HCT116 (cell line): Measurements from ENCODE around the gene ST6GALNAC4. TPM values are rescaled to one million over a fixed set of nuclear protein-coding genes. Genes with fewer than 3 reads are reported as not detected.

Experiments used
- ATAC-seq: fragments of 200-7000 bp; cut with Tn5 transposase; 2 replicates; pipeline ENCODE4 v1.9.1; 2020; ENCODE audit warnings: mild to moderate bottlenecking, moderate library complexity
- BruUV-seq: library from RNA; stranded (reverse); fragments of 400-500 nt; replicated peaks from 2 replicates; lab custom pipeline; 2021; lab: Mats Ljungman, UMichigan
- CTCF ChIA-PET: fragments of 300-600 bp; sonication (Branson Sonifier 250); formaldehyde crosslinking; loops from one replicate; lab custom pipeline; 2021; ENCODE audit warnings: antibody characterized with exemption; lab: Charles Lee
- POLR2A ChIA-PET: fragments of 300-600, 350-600 bp; sonication (Branson Sonifier 250); formaldehyde crosslinking; loops from one replicate; lab custom pipeline; 2021; ENCODE audit warnings: antibody characterized with exemption; lab: Charles Lee
- RAD21 ChIA-PET, 2 experiments: fragments of 300-600 bp; sonication (Branson Sonifier 250); formaldehyde crosslinking; loops; one replicate each; lab custom pipeline; 2023; ENCODE audit warnings: low total read pairs in 2 of 2; ENCODE audit not compliant: uncharacterized antibody in 2 of 2, unreplicated experiment in 2 of 2, low non-redundant PET in 1 of 2; lab: Charles Lee
- DNase-seq: peaks from one replicate; pipeline ENCODE4 v3.0.0-alpha.2; 2010; ENCODE audit warnings: low read depth, low spot score
- H2AFZ ChIP-seq: fragments of 200-600 bp; shearing (Covaris generic), sonication (generic); 2 replicates; pipeline ENCODE4 v1.6.1; 2017; ENCODE audit warnings: low read depth, mixed run types, mixed read lengths, antibody characterized with exemption, low read length; ENCODE audit not compliant: poor library complexity, severe bottlenecking
- H3K27ac ChIP-seq: 2 replicates; pipeline ENCODE4 v1.5.1; 2012; ENCODE audit warnings: low read depth, low read length
- H3K27me3 ChIP-seq: fragments of 200-600 bp; sonication (generic); 2 replicates; pipeline ENCODE4 v1.6.1; 2016; ENCODE audit warnings: mixed run types, low read length, mixed read lengths; ENCODE audit not compliant: insufficient read depth
- H3K36me3 ChIP-seq, 2 experiments: fragments of 200-500 bp in 1 of 2; fragments of 200-600 bp in 1 of 2; sonication (Bioruptor generic) in 1 of 2; sonication (generic) in 1 of 2; 2 replicates each; pipeline versions ENCODE4 v1.5.1 to v1.6.1; 2014 to 2016; ENCODE audit warnings: low read length in 2 of 2, inconsistent platforms in 1 of 2, mixed read lengths in 1 of 2, mixed run types in 1 of 2; ENCODE audit not compliant: insufficient read depth in 2 of 2, control insufficient read depth in 1 of 2
- H3K4me1 ChIP-seq, 2 experiments: fragments of 200-600 bp in 1 of 2; sonication (generic) in 1 of 2; 2 replicates each; pipeline versions ENCODE4 v1.5.1 to v1.6.1; 2012 to 2017; ENCODE audit warnings: low read length in 2 of 2, inconsistent platforms in 1 of 2, mild to moderate bottlenecking in 1 of 2, mixed read lengths in 1 of 2, mixed run types in 1 of 2, moderate library complexity in 1 of 2; ENCODE audit not compliant: insufficient read depth in 2 of 2, control insufficient read depth in 1 of 2
- H3K4me2 ChIP-seq: fragments of 200-600 bp; sonication (generic); 2 replicates; pipeline ENCODE4 v1.6.1; 2017; ENCODE audit warnings: mixed run types, low read length, mixed read lengths
- H3K4me3 ChIP-seq, 2 experiments: fragments of 200-600 bp in 1 of 2; sonication (generic) in 1 of 2; replicated peaks in 1 of 2; 2 replicates each; pipeline ENCODE4 v1.5.1; 2011 to 2016; ENCODE audit warnings: low read length in 2 of 2, control low read depth in 1 of 2, low read depth in 1 of 2, mild to moderate bottlenecking in 1 of 2, mixed read lengths in 1 of 2, mixed run types in 1 of 2
- H3K79me2 ChIP-seq: fragments of 200-600 bp; sonication (generic); 2 replicates; pipeline ENCODE4 v1.6.1; 2017; ENCODE audit warnings: mild to moderate bottlenecking, mixed run types, low read length, moderate library complexity, mixed read lengths; ENCODE audit not compliant: insufficient read depth
- H3K9ac ChIP-seq: fragments of 200-600 bp; sonication (generic); 2 replicates; pipeline ENCODE4 v1.6.1; 2016; ENCODE audit warnings: low read length, mixed read lengths
- H3K9me2 ChIP-seq: fragments of 200-600 bp; sonication (generic), shearing (Covaris generic); 2 replicates; pipeline ENCODE4 v1.6.1; 2017; ENCODE audit warnings: mixed run types, mild to moderate bottlenecking, moderate library complexity; ENCODE audit not compliant: insufficient read depth
- H3K9me3 ChIP-seq, 2 experiments: fragments of 200-500 bp in 1 of 2; fragments of 200-600 bp in 1 of 2; sonication (Bioruptor generic) in 1 of 2; sonication (generic) in 1 of 2; 2 replicates each; pipeline ENCODE4 v1.6.1; 2014 to 2017; ENCODE audit warnings: low read length in 2 of 2, mixed read lengths in 2 of 2, inconsistent platforms in 1 of 2, low read depth in 1 of 2, mild to moderate bottlenecking in 1 of 2, mixed run types in 1 of 2, moderate library complexity in 1 of 2; ENCODE audit not compliant: control insufficient read depth in 1 of 2, insufficient read depth in 1 of 2
- H4K20me1 ChIP-seq: fragments of 200-600 bp; sonication (generic), shearing (Covaris generic); 2 replicates; pipeline ENCODE4 v1.6.1; 2017; ENCODE audit warnings: mixed run types, mild to moderate bottlenecking, moderate library complexity; ENCODE audit not compliant: insufficient read depth
- EGR1 ChIP-seq: IDR thresholded peaks from 2 replicates; pipeline ENCODE4 v1.6.1; 2012; ENCODE audit warnings: low read depth
- POLR2AphosphoS5 ChIP-seq: IDR thresholded peaks from 2 replicates; pipeline ENCODE4 v1.6.1; 2011; ENCODE audit warnings: mild to moderate bottlenecking, low read depth, low read length, moderate library complexity
- ZBTB33 ChIP-seq: IDR thresholded peaks from 2 replicates; pipeline ENCODE4 v1.6.1; 2011; ENCODE audit warnings: mild to moderate bottlenecking, low read length, moderate library complexity; ENCODE audit not compliant: insufficient replicate concordance; ENCODE audit errors: extremely low read depth
- ZFX ChIP-seq: fragments of 450-650 bp; IDR thresholded peaks from 2 replicates; pipeline ENCODE4 v1.6.1; 2017
- intact Hi-C: fragments of 100-400 bp; cut with micrococcal nuclease; formaldehyde crosslinking; loops from 2 replicates; pipeline ENCODE4 v1.10.0; 2022
- total RNA-seq: library from RNA; stranded (reverse); gene quantifications from one replicate; pipeline ENCODE4 v1.2.1, GENCODE V29; 2021; ENCODE audit not compliant: unreplicated experiment
- TF ChIP-seq, protein P1 (sequence below): IDR thresholded peaks from 2 replicates; pipeline ENCODE4 v1.6.1; 2012; ENCODE audit warnings: low read depth

The ST6GALNAC4 gene
- total RNA-seq, 1 experiment from 2014 or later = 49.4 TPM

GRCh38 chr9:127868278-127868902 lies 48.5 kb downstream of the ST6GALNAC4 start:
- H3K4me3 ChIP-seq = no peak overlapping the region

GRCh38 chr9:127867356-127868277 lies 49.2 kb downstream of the ST6GALNAC4 start:
- POLR2A ChIA-PET = no interaction called here
- Histone ChIP-seq H3K36me3 (no peaks in the 10 kb centered on the region), H3K4me1 (peaks cover 3 to 10% of the 10 kb centered on the region in 2 experiments; a peak in 3 of 4 replicates), H3K27ac (no peak overlapping the region), H3K9ac (no peak overlapping the region)
- DNase-seq = no peak
- intact Hi-C loops = no loop called here
- ATAC-seq = no peak
- BruUV-seq = no TSS peak
- TF ChIP-seq POLR2AphosphoS5 = no peak
- TF ChIP-seq, protein P1, sequence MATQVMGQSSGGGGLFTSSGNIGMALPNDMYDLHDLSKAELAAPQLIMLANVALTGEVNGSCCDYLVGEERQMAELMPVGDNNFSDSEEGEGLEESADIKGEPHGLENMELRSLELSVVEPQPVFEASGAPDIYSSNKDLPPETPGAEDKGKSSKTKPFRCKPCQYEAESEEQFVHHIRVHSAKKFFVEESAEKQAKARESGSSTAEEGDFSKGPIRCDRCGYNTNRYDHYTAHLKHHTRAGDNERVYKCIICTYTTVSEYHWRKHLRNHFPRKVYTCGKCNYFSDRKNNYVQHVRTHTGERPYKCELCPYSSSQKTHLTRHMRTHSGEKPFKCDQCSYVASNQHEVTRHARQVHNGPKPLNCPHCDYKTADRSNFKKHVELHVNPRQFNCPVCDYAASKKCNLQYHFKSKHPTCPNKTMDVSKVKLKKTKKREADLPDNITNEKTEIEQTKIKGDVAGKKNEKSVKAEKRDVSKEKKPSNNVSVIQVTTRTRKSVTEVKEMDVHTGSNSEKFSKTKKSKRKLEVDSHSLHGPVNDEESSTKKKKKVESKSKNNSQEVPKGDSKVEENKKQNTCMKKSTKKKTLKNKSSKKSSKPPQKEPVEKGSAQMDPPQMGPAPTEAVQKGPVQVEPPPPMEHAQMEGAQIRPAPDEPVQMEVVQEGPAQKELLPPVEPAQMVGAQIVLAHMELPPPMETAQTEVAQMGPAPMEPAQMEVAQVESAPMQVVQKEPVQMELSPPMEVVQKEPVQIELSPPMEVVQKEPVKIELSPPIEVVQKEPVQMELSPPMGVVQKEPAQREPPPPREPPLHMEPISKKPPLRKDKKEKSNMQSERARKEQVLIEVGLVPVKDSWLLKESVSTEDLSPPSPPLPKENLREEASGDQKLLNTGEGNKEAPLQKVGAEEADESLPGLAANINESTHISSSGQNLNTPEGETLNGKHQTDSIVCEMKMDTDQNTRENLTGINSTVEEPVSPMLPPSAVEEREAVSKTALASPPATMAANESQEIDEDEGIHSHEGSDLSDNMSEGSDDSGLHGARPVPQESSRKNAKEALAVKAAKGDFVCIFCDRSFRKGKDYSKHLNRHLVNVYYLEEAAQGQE = no peak
- no peak for TF ChIP-seq ZBTB33
- TF ChIP-seq, all 23 proteins: peak for 0
- ChIA-PET CTCF (interaction anchor here (0.9 kb wide), 1 partner anchor 133 kb away, joined by 3 read pairs; the partner anchor contains the start of gene TOR2A), RAD21 (interaction anchor here in 1 of 2 experiments (0.9 kb wide), 1 partner anchor 54 kb away, joined by 5 read pairs; no protein-coding TSS in a partner anchor)
- H3K4me3 ChIP-seq = no peak overlapping the region
- H4K20me1 ChIP-seq = no peaks in the 10 kb centered on the region
- no peak overlapping the region for H3K4me2 ChIP-seq
- H2AFZ ChIP-seq = no peak overlapping the region
- no peaks in the 10 kb centered on the region for H3K79me2 ChIP-seq
- no peaks in the 10 kb centered on the region for H3K9me3 ChIP-seq
- H3K9me2 ChIP-seq = no peaks in the 10 kb centered on the region
- no peaks in the 10 kb centered on the region for H3K27me3 ChIP-seq

More at GRCh38 chr9:127868278-127868902, 48.5 kb downstream of the ST6GALNAC4 start:
- CTCF ChIA-PET = no interaction called here
- Histone ChIP-seq H3K9me2 (no peaks in the 10 kb centered on the region), H3K79me2 (no peaks in the 10 kb centered on the region), H3K4me1 (peaks cover 3 to 10% of the 10 kb centered on the region in 2 experiments; a peak in 3 of 4 replicates)
- TF ChIP-seq ZFX (no peak), EGR1 (no peak)
- TF ChIP-seq, all 23 proteins: peak for 0
- no peak for ATAC-seq
- no peak overlapping the region for H2AFZ ChIP-seq
- no peak overlapping the region for H3K9ac ChIP-seq
- ChIA-PET POLR2A (no interaction called here), RAD21 (interaction anchor here in 1 of 2 experiments (0.9 kb wide), 1 partner anchor 53 kb away, joined by 5 read pairs; no protein-coding TSS in a partner anchor)
- no peaks in the 10 kb centered on the region for H4K20me1 ChIP-seq
- no peak overlapping the region for H3K27ac ChIP-seq
- no peak overlapping the region for H3K4me2 ChIP-seq
- no peaks in the 10 kb centered on the region for H3K27me3 ChIP-seq
- DNase-seq = no peak
- intact Hi-C loops = no loop called here
- no peaks in the 10 kb centered on the region for H3K36me3 ChIP-seq
- no TSS peak for BruUV-seq
- no peaks in the 10 kb centered on the region for H3K9me3 ChIP-seq
